GM12891 (cell line): ENCODE data around the gene CAMLG.
"Not testable (repeated sequence)": the region's sequence is repeated elsewhere in the genome, so short reads cannot be mapped to it uniquely, and the experiment has no call there.

ENCODE experiments used
- DNase-seq: peaks from one replicate; pipeline ENCODE4 v3.0.0; 2011; ENCODE audit warnings: low spot score; ENCODE audit not compliant: insufficient read length
- FAIRE-seq: peaks from 2 replicates; lab custom pipeline; 2011; peaks lifted over from hg19 to GRCh38; lab: Jason Lieb, UNC
- PAX5 ChIP-seq: IDR thresholded peaks from 2 replicates; pipeline ENCODE4 v1.6.1; 2011; ENCODE audit warnings: low read length, moderate library complexity, mild to moderate bottlenecking; ENCODE audit not compliant: insufficient read depth, severe bottlenecking
- POLR2A ChIP-seq: IDR thresholded peaks from 2 replicates; pipeline ENCODE4 v1.6.1; 2011; ENCODE audit warnings: low read depth, low read length, control low read depth
- POLR2AphosphoS5 ChIP-seq: IDR thresholded peaks from 2 replicates; pipeline ENCODE4 v1.6.1; 2011; ENCODE audit warnings: low read depth, low read length, control low read depth
- POU2F2 ChIP-seq: IDR thresholded peaks from 2 replicates; pipeline ENCODE4 v1.6.1; 2011; ENCODE audit warnings: low read depth, mild to moderate bottlenecking, control low read depth, low read length, moderate library complexity
- SPI1 ChIP-seq: IDR thresholded peaks from 2 replicates; pipeline ENCODE4 v1.6.1; 2011; ENCODE audit warnings: low read depth, low read length, control low read depth
- TAF1 ChIP-seq: IDR thresholded peaks from 2 replicates; pipeline ENCODE4 v1.6.1; 2011; ENCODE audit warnings: low read depth, low read length, control low read depth

CAMLG gene

DNA sequence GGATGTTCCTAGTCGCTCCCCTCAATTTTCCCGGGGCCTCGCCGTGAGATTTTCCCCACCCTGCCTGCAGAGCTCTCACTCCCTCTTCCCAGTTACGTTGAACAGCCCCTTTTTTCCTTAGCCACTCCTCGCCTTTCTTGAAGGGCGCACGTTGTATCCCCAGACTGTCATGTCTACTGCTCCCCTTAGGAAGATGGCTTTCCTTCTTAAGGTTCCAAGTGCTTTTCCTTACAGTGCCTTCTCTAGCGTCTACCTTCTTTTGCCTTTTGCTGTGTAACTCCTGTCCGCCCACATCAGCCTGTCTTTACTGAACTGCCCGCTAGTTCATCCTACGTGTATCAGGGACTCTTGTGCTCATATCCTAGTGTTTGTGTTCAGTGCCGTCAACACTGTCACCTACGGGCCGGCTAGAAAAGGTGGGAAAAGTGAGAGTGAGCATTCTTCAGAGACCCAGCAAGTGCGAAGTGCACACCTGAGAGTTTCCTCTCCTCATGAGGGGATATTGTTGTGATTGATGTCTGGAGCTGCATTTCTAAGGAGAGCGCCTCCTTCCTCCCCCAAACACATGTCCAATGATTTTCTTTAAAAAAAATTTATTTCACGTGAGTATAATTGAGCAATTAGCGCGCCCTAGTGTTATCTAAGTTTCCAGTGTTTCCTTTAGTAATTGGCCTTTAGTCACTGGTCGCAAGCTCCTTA lies 764 bp downstream of the CAMLG start:
- no peak for DNase-seq
- FAIRE-seq = peak; percentile 83
- TF ChIP-seq TAF1 (no peak), POLR2A (no peak), PAX5 (no peak), POLR2AphosphoS5 (no peak), SPI1 (no peak), POU2F2 (no peak)

DNA sequence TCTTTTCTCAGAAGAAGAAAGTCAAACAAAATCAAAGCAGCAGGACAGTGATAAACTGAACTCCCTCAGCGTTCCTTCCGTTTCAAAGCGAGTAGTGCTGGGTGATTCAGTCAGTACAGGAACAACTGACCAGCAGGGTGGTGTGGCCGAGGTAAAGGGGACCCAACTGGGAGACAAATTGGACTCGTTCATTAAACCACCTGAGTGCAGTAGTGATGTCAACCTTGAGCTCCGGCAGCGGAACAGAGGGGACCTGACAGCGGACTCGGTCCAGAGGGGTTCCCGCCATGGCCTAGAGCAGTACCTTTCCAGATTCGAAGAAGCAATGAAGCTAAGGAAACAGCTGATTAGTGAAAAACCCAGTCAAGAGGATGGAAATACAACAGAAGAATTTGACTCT lies 2.7 kb downstream of the CAMLG start:
- TF ChIP-seq POU2F2 (no peak), POLR2A (no peak), POLR2AphosphoS5 (no peak), SPI1 (no peak), TAF1 (no peak), PAX5 (no peak)
- FAIRE-seq = no peak

DNA sequence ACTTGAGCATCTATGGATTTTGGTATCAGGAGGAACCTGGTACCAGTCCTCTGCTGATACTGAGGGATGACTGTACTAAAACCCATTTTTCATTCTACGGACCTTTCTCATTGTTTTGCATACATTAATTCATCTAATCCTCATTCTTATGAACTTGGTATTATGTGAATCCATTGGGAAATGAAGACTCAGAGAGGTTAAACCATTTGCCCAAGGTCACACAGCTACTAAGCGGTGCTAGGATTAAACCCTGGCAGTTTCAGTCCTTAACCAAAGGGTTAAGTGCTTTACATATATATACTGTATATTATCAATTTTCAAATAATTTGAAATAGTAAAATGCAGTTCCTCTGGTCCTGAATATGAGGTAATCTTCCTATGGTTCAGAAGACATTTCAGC lies 3.8 kb downstream of the CAMLG start:
- FAIRE-seq = no peak
- TF ChIP-seq POLR2A (no peak), PAX5 (no peak), TAF1 (no peak), POLR2AphosphoS5 (no peak), POU2F2 (no peak), SPI1 (no peak)
- DNase-seq = no peak

More for the DNA sequence above, 2.7 kb downstream of the CAMLG start:
- no peak for DNase-seq

DNA sequence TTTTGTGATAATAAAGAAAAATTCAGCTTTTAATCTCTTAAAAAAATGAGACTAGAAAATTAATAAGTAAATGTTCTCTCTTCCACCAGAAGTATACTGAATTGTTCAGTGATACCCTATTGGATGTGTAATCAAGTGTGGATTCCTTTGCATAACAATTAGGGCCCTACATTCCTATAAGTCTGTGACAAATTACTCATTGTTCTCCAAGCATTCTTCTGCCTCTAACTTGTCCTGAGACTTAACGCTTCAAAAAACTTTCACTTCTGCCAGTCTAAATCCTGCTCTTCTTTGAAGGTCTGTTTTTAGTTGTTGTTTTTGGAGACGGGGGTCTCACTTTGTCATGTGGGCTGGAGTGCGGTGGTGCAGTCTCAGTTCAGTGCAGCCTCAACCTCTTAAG lies 11.1 kb downstream of the CAMLG start:
- TF ChIP-seq POLR2A (no peak), SPI1 (peak; percentile 32; the same call in 1 of the 2 replicates)
- DNase-seq (no peak), FAIRE-seq (no peak)

DNA sequence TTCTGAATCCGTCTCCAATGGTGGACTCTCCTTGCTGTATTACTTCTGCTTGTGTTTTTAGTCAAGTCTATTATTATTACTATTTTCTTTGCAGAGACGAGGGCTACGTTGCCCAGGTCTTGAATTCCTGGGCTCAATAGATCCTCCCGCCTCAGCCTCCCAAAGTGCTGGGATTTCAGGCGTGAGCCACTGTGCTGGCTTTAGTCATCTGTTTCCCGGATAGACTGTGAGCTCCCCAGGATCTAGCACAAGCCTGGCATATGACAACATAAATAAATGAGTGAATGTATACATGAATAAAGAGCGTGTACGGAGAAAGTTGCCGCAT lies 19.8 kb downstream of the CAMLG start:
- FAIRE-seq = no peak
- TF ChIP-seq POLR2AphosphoS5 (no peak), SPI1 (no peak), PAX5 (no peak), TAF1 (no peak), POU2F2 (no peak), POLR2A (no peak)
- DNase-seq = no peak

DNA sequence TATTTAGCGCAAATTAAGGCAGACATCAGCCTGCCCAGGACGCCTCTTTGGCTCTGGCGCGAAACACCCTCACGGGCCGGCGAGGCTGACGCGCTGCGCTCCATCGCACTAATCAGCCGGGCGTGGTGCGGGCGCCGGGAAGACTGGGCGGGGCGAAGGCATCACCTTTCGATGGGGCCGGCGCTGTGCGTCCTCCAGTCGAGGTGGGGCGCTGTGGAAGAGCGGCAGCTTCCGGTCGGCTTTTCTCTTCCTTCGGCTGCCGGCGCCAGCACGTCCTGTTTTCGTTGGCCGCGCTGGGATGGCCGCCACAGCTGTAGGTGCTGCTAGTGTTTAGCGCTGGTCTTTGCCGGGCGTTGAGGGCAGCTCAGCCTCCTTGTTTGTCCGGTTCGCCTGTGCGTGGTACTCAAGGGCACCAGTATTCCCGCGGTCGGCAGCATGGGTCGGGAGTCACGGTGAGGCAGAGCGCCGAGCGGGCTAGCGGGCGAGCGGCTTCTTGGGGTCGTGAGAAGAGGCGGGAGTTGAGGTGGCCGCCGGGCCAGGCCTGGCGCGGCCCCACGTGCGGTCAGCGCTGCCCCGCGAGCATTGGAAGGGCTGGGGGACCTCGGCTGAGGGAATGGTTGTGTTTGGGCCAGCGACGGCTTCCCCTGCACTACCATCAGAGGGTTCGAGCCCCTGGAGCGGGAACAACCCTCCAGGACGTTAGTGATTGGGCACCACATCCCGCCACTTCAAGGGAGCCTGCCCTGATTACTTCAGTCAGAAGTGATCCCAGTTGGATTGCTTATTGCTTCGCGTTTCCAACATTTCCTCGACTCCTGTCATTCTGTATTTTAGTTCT lies 20.4 kb downstream of the CAMLG start, which contains the start of gene DDX46:
Gene DDX46, plus strand, starts transcription at position 276 of the 838 bp plus-strand sequence. Its CDS starts 160 bp downstream, at position 436.
- TF ChIP-seq PAX5 (peak; percentile 91), POLR2AphosphoS5 (peak; percentile 95), SPI1 (peak; percentile 41; the same call in 1 of the 2 replicates), POU2F2 (peak; percentile 40; the same call in 1 of the 2 replicates), TAF1 (peak; percentile 95), POLR2A (peak; percentile 93)
- peak; percentile 91 for FAIRE-seq
- peak; percentile 93 for DNase-seq

DNA sequence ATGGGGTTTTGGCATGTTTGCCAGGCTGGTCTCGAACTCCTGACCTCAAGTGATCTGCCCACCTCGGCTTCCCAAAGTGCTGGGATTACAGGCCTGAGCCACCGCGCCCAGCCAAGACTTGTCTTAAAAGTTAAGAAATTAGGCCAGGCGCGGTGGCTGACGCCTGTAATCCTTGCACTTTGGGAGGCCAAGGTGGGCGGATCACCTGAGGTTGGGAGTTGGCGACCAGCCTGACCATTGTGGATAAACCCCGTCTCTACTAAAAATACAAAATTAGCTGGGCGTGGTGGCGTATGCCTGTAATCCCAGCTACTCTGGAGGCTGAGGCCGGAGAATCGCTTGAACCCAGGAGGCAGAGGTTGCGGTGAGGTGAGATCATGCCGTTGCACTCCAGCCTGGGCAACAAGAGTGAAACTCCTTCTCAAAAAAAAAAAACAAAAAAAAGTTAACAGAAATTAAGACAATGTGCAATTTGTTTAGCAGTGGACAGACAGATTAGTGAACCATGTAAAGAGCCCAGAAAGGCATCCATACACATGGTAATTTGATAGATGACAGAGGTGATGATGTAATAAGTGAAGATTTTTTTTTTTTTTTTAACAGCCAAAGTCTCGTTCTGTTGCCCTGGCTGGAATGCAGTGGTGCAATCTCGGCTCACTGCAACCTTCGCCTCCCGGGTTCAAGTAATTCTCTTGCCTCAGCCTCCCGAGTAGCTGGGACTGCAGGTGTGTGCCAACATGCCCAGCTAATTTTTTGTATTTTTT lies 29.4 kb downstream of the CAMLG start:
- not testable (repeated sequence) for DNase-seq, FAIRE-seq

DNA sequence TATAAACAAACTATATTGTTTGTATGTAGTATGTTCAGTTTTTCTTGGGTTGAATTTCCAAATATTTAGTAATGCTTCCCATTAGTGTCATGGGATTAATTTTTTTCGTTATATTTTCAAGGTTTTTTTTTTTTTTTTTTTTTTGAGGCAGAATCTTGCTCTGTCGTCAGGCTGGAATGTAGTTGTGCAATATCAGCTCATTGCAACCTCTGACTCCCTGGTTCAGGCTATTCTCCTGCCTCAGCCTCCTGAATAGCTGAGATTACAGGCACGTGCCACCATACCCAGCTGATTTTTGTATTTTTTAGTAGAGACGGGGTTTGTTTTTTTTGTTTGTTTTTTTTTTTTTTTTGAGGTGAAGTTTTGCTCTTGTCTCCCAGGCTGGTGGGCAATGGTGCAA lies 30.9 kb downstream of the CAMLG start:
- no peak for DNase-seq
- no peak for TF ChIP-seq POU2F2
- no peak for TF ChIP-seq SPI1
- no peak for TF ChIP-seq POLR2A
- no peak for FAIRE-seq

DNA sequence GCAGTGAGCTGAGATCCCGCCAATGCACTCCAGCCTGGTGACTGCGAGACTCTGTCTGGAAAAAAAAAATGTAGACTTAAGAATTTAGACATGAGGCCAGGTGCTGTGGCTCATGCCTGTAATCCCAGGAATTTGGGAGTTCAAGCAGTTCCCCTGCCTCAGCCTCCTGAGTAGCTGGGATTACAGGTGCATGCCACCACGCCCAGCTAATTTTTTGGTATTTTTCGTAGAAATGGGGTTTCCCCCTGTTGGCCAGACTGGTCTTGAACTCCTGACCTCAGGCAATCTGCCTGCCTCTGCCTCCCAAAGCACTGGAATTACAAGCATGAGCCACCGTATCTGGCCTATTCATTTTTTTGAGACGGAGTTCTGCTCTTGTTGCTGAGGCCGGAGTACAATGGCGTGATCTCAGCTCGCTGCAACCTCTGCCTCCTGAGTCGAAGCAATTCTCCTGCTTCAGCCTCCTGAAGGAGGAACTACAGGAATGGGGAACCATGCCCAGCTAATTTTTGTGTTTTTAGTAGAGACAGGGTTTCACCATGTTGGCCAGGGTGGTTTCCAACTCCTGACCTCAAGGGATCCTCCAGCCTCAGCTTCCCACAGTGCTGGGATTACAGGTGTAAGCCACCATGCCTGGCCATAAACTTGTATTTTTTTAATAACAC lies 34.2 kb downstream of the CAMLG start:
- FAIRE-seq = no peak
- no peak for DNase-seq
- no peak for TF ChIP-seq SPI1
- no peak for TF ChIP-seq PAX5
- no peak for TF ChIP-seq TAF1
- no peak for TF ChIP-seq POLR2A
- TF ChIP-seq POLR2AphosphoS5 = no peak
- TF ChIP-seq POU2F2 = no peak
